ENCODE data around the gene DLEC1. TPM values are rescaled to one million over a fixed set of nuclear protein-coding genes. Genes with fewer than 3 reads are reported as not detected.

The DLEC1 gene
- polyA plus RNA-seq, 4 donors, result 0.54 to 1.4 (median 0.85) TPM

DNA sequence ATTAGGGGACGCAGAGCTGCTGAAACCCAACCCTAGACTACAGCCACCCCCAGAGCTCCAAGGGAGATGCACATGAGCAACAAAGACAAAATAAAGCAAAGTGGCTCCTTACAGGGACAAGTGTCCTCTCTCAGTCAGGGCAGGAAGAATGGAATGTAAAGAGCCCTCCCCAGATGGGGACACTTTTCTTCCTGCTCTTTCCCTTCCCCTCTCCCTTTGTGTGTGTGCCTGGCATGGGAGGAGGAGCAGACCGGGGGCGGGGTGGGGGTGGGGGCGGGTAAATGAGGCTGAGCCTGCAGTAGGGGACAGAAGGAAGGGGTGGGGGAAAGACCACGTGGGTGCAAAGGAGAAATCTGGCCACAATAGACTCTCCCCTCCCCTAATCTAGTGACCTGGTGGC lies 60.5 kb downstream of the DLEC1 start:
- DNase-seq (ENCODE audit: low read depth in 4 of 4, low spot score in 3 of 4), result no peak

DNA sequence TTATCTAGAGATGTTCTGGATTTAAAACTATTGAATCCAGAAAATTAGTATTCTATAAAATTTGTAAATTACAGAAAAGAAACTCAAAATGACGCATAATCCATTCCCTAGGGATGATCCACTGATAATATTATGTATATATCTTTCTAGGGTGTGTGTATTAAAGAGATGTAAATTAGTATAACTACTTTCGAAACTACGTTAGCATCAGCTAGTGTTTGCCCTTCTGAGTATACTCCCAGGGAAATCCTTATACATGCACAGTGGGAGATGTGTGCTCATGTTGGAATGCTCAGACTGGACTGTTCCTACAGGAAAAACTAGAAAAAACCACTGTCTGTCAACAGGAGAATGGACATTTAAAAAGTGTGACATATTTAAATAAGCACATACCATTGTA lies 61.5 kb downstream of the DLEC1 start:
- no peak for DNase-seq (ENCODE audit: low read depth in 4 of 4, low spot score in 3 of 4)

DNA sequence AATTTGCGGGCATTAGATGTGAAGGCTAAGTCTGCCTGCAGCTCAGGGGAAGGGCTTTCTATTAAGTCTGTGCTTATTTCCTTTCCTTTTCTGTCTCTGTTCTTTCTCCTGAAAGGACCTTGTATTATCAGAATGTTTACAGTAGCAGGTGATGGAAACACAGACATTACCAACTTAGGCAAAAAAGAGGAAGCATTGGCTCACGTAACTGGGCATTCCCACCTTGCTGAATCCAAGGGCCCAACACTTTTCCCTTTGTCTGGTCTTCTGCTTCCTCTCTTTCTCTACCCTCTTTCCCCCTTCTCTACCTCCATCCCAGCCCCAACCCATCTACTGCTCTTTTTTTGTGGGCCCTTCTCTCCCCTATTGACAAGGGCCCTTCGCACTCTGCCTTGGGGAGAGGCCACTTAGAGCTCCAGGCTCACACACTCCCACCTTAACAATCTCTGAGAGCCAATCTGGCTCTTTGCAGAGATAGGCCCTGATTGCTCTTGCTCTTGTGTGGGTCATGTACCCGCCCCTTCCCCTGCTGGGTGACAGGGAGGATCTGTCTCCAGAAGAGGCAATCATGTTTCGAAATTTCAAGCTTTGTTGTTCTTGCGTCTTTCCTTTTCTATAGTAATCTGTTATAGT lies 62.9 kb downstream of the DLEC1 start:
- no peak for DNase-seq (ENCODE audit: low read depth in 4 of 4, low spot score in 3 of 4)

DNA sequence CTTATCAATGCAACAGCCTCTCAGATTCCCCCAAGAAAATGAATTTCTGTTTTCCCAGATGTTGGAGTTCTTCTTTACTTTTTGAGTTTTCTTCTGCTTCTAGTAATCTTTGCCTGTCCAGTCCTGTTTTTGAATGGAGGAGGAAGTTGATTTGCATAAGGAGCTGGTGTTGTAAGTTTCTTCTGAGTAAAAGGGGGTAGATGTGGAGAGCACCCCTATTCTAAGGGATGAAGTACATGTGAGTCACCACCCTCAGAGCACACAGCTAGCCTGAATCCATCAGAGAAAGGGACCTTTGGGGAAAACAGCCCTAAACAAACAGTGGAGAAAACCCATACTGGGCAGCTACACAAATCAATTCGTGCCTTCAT lies 63.4 kb downstream of the DLEC1 start:
- DNase-seq (ENCODE audit: low read depth in 4 of 4, low spot score in 3 of 4), result no peak

DNA sequence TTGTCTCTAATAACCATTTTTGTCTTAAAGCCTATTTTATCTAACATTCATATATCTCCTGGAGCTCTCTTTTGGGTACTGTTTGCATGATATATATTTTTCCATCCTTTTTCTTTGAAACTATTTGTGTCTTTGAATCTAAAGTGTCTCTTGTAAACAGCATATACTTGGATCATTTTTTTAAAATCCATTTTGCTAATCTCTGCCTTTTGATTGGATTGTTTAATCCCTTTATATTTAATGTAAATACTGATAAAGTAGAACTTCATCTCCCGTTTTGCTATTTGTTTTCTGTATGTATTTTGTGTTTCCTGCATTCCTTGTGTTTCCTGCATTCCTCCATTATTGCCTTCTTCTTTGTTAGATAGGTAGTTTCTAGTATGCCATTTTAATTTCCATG lies 66.5 kb downstream of the DLEC1 start:
- DNase-seq (ENCODE audit: low read depth in 4 of 4, low spot score in 3 of 4), result no peak

DNA sequence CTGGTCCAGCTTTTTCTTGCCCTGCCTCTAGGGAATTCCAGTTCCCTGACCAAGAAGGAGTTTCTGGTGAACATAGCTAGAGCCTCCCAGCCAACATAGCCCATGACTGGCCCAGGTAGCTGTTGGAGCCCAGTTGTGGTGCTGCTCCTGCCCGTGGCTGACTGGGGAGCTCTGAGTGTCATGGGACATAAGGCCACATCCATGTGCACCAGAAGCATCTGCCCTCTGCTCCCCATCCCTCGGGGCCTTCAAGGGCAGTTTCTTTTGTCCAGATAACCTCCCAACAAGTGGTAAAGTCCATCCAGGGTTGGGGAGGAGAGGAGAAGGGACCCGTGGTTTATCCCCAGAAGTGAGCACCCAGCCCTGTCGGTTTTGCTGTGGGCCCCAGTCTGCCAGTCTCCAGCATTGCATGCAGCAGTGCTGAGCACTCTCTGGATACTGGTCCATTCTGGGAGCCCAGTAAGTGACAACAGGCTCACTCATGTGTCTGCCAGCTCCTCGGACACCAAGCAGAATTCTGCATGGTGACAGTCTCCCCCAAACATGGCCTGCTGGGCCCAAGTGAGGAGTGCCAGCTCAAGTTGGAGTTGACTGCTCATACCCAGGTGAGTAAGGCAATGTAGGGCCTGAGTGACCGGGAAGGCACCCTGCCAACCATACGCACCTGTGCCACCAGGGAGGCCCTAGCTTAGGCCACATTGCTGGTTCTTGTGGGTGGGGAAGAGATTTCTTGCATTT lies 69.1 kb downstream of the DLEC1 start:
- no peak for DNase-seq (ENCODE audit: low read depth in 4 of 4, low spot score in 3 of 4)

DNA sequence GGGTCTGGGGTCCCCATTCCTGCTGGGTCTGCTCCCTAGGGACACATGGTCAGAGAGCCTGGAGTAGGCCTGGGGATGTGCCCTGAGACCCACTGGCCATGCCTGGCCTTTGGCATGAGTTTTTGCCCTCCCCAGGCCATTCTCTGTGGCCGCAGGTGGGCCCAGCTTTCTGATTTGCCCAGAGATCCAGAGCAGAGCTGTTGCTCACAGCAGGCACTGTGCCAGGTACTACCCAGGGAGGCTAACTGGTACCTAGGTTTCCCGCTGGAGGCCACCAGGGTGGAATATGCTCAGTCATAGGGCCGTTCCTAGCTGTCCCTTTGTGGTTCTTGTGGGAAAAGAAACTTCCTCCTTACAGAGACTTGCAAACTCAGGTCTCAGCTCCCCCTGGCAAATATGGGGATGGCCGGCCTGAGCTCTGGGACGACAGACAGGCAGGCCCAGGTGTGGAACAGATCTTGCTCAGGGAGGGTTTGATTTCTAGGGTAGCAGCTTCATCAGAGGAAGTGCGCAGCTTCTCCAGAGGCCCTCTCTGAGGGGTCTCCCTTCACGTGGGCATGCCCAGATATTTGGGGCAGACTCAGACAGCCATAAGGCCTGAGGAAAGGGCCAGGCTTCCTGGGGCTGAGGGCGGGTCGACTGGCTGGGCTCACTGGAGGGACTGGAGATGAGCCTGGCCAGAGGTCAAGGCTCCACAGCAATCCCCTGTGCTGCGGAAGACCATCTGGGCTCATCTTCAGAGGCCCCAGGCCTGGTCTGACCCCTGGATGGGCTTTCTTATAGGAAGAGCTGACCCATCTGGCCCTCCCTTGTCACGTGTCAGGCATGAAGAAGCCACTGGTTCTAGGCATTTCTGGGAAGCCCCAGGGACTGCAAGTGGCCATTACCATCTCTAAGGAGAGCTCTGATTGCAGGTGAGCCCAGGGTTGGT lies 69.9 kb downstream of the DLEC1 start:
- DNase-seq (ENCODE audit: low read depth in 4 of 4, low spot score in 3 of 4), result no peak

DNA sequence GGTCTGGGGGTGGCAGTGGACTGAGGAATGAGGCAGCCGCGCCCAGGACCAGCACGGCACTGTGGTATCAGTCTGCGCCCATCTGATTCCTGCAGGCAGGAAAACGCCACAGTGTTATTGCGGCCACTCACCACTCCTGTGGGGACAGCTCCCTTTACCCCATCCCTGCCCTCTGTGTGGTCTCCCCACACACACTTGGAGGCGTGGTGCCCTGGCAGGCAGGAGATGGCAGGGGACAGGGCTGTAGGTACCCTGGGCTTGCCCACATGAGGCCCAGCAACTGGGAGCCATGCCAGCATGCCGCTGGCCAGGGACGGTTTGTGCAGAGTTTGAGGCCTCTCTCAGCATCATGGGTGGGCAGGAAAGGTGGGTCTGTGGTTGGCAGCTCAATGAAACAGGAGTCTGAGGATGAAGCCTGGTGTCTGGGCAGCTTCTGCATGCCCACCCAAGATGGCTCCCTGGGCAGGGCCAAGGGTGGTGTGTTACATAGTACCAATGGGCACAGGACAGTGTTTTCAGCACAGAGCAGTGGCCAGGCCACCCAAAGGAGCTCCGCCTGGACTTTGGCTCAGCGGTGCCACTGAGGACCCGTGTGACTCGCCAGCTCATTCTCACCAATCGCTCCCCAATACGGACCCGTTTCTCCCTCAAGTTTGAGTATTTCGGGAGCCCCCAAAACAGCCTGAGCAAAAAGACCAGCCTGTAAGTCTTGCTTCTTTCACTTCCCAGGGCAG lies 70.7 kb downstream of the DLEC1 start:
- DNase-seq (ENCODE audit: low read depth in 4 of 4, low spot score in 3 of 4), result no peak

DNA sequence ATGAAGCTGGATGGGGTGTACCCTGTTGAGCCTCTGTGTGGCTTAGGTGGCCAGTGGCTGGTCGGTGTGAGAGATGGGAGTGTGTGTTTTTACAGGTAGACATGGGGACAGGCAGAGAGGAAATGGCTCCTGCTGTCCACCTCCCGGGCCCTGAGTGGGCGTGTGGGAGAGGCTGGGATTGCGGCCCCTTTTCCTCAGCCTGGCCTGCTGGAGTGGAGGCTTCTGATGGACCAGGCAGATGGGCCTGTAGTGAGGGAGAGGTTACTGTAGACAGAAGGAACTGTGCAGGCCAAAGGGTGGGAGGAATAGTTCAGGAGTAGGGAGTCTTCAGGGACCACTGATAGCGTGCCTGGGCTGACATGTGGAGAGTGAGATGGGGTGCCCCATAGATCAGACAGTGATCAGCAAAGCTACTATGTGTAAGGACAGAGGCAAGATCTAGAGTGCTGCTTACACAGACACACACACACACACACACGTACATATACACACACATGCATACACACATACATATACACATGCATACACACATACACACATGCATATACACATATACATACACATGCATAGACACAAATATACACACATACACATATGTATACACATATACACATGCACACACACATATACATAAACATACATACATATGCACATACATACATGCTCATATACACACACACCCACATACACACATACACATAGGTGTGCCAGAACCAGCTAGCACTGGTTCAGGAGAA lies 71.5 kb downstream of the DLEC1 start:
- no peak for DNase-seq (ENCODE audit: low read depth in 4 of 4, low spot score in 3 of 4)

DNA sequence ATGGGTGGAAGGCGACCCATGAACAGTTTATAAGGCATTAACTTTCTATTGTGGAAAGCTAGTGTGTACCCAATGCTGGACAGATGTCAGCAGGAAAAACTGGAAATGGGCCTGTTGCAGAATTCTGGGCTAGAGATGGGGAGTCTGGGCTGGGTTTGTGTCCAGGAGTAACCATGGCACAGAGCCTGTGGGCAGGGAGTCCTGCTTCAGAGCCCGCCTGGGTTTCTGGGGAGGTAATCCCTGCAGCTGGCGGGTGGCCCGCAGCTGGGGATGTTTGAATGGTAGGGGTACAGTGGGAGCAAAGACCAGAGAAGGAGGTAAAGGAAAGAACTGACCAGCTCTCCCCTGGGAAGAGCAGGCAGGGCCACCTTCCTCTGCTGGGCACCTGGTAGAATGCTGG lies 72.2 kb downstream of the DLEC1 start:
- no peak for DNase-seq (ENCODE audit: low read depth in 4 of 4, low spot score in 3 of 4)

DNA sequence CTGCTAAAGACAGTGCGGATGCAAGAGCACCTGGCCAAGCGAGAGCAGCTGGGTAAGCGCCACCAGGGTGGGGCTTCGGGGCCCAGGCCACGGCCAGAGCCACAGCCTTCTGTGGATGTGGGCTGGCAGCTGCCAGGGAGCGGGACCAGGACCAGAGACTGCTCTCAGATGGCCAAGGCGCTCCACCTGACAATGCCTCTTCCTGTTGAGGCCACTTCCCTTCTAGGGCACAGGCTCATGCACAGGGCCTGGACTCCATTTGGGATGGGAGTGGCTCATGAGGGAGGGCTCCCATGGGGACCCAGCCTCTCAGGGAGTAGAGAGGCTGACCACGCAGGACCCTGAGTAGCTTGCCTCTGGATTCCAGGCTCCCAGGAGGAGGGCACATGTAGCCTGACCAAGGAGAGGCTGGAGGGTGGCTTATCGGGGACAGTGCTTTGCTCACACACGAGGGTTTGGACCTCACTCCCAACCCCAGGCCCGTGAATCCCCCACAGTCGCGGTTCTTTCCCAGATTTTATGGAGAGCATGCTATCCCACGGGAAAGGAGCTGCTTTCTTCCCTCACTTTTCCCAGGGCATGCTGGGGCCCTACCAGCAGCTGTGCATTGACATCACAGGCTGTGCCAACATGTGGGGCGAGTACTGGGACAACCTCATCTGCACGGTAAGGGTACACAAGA lies 72.8 kb downstream of the DLEC1 start:
- no peak for DNase-seq (ENCODE audit: low read depth in 4 of 4, low spot score in 3 of 4)

DNA sequence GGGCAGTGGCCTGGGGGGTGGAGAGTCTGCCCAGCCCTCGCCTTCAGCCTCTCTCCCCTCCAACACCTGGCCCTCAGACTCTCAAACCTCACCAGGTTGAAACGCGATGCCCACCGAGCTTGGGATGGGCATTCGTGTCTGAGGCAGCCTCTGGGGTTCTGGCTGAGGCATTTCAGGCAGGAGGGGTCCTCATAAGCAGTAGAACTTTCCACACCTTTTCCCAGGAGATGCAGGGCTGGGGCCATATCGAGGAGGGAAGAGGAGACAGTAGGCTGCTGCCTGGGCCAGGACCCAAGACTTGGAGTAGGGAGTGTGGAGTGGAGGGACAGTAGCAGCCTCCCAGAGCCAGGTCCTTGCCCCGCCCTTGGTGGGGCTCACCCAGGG lies 73.4 kb downstream of the DLEC1 start:
- DNase-seq (ENCODE audit: low read depth in 4 of 4, low spot score in 3 of 4), result no peak

DNA sequence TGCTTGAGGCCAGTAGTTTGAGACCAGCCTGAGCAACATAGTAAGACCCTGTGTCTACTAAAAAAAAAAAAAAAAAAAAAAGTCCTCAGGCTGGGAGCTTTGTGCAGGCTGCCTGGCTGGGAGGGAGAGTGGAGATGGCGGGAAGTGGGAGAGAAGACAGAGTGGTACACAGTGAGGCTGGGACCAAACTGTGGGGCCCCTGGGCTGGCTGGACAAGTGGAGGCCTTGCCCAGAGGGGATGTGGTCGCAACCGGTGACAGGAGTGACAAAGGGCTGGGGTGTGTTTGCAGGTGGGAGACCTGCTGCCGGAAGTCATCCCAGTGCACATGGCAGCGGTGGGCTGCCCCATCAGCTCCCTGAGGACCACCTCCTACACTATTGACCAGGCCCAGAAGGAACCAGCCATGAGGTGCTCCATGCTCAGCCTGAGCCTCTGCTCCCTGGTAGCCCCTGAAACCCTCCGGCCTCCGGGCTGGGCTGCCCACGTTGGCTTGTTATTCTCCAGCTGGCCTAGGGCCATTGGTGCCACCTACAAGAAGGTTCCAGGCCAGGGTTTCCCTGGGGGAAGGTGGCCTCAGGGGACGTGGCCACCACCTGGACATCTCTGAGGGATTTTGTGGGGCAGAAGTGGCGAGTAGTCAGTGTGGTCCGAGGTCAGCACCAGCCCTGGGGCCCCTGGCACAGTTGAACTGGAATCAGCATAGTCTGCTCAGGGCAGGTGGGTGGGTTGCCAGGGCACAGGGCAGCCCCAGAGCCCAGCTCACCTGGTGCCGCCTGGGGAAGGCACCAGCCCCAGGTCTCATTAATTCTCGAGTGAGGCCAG lies 75.3 kb downstream of the DLEC1 start:
- no peak for DNase-seq (ENCODE audit: low read depth in 4 of 4, low spot score in 3 of 4)

DNA sequence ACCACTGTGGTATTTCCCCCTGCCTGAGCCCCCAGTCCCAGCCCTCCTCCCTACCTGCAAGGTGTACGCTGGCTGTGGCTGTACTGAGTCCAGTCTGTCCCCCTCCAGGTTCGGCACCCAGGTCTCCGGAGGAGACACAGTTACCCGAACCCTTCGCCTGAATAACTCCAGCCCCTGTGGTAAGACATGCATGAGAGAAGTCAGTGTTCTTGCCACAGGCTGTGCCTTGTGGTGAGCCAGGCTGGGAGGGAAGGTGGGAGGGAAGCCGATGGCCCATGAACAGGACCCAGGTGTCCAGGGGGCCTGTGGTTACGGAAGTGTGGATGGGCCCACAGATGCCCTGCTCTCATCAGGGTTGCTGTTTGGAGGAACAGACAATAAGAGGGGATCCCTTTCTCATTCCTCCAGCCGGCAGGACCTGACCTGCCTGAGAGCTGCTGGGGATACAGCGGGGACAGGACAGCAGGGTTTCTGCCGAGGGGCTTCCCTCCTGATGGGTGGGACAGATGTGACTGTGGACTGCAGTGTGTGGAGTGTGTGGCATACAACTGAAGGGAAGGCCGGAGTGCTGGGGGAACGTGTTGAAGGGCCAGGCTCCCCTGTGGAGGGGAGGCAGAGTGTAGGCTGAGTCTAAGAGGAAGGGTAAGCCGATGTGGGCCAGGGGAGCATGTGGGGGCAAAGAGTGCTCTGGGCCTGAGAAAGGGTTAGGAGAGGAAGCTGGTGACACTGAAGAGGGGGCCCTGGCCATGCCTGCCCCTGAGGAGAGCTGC lies 76.1 kb downstream of the DLEC1 start:
- DNase-seq (ENCODE audit: low read depth in 4 of 4, low spot score in 3 of 4), result no peak

DNA sequence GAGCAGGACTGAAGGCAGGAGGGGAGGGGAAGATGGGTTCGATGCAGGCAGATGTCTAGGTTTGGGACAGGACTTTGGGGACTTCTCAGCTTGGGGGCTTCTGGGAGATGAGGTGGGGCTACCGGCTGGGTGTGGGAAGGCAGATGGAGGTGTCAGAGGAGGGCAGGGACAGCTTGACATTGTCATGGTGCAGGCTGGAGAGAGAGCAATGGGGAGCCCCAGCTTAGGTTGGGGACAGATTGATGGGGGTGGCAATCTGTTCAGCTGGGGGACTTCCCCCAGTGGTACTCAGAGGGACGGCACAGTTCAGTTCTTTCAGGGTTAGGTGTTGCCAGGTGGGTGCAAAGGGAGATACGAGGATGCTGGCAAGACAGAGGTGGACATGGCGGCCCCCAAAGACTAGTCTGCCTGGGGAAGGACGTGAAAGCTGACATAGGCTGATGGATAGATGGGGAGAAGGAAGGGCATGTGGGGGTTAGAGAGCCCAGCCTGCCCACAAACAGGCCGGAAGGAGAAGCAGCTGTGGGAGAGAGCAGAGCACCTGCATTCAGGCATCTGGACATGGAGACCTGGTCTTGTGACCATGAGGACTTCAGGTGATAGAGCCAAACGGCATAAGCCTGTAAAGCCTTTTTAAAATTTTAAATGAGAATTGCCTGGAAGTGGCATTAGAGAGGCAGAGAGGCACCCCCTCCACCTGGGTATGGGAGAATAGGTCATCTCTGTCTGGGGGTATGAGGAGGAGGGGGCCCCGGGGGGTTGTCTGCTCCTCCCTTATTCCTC lies 76.8 kb downstream of the DLEC1 start:
- DNase-seq (ENCODE audit: low read depth in 4 of 4, low spot score in 3 of 4), result no peak

DNA sequence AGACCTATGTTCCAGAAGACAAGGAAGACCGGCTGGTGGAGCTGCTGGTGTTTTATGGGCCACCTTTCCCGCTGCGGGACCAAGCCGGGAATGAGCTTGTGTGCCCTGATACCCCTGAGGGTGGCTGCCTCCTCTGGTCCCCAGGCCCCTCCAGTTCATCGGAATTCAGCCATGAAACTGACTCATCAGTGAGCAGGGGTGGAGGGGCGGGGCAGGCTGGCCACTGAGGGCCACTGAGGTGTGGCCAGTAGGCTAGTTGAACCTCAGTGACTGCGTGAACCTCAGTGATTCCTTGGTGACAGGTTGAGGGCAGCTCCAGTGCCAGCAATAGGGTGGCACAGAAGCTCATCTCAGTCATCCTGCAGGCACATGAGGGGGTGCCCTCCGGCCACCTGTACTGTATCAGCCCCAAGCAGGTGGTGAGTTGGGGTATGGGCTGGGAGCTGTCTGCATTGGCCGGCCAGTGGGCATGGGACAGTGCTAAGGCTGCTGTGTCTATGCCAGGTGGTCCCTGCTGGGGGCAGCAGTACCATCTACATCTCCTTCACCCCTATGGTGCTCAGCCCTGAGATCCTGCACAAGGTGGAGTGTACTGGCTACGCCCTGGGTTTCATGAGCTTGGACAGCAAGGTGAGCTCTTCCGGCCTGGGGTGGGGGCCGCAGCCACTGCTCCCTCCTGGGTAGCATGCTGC lies 77.6 kb downstream of the DLEC1 start:
- DNase-seq (ENCODE audit: low read depth in 4 of 4, low spot score in 3 of 4), result no peak

Data from right renal pelvis (tissue), 4 donors.